Stimulated activated CD4-positive, alpha-beta T cell treated with anti-CD3 and anti-CD28 coated beads, TNF-alpha, amount 100 ng/mL, for 4 hours (primary cell): Measurements from ENCODE around the gene PSRC1.

ENCODE experiments used
- DNase-seq, 3 experiments: peaks; one replicate each; pipeline ENCODE4 v3.0.0-alpha.2; 2020; ENCODE audit warnings: low read depth in 3 of 3

The PSRC1 gene

DNA sequence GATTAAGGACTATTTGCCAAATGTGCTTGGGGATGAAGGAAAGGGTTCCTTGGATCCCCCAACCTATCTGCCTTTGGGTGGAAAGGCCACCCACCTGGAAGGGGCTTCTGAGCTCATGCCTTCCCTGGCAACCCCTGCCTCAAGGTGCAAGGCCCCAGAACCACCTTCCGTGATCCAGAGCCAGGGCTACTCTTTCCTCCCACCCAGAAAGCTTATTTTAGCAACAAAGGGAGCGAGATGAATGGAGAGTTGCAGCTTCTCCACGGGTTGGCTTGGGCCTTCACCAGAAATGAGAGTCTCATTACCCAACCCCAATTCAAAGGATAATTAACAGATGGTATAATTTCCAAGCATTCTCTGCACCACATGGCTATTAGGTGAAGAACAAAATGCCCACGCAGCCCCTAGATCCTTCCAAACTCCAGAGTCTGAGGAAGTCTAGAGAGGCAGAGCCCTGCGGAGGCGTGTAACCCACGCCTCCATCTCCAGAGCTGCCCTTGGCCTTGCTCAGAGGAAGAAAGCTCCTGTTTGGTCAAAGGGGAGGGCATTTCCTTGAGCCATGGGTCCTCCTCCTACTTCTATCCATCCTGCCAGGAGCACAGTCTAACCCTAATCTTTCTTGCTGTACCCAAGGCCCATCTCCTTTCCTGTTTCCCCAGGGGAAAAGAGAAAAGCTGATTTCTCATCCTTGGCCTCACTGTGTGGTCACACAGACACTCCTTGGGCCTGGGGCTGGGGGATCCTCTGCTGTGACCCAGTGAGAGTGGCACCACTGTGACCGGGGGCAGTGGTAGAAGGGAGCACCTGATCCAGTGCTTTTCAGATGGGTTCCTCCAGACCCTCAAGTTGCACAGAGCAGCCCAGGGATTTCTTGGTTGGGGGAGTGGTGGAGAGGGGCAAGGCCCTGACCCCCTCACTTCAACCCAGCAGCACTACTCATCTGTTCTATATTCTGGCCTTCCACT is 35.3 kb downstream of the PSRC1 start:
- no peak for DNase-seq

DNA sequence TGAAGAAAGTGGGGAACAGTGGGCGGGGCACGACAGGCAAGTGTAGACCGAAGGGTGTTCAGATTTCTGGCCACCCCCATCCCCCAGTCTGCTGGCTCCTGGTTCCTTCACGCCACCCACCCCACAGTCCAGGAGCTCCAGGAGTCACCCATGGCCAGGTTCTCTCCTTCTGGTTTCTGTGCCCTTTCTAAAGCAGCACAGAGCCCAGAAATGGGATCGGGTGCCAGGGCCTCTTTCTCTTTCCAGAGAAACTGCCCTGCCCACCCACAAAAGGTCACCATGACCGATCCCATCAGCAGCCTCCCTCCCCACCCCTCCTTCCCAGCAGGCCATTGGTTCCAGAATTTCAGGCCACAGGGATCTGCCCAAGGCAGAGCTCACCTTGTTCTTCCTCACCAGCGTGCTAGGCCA is 36.8 kb downstream of the PSRC1 start:
- DNase-seq: no peak

DNA sequence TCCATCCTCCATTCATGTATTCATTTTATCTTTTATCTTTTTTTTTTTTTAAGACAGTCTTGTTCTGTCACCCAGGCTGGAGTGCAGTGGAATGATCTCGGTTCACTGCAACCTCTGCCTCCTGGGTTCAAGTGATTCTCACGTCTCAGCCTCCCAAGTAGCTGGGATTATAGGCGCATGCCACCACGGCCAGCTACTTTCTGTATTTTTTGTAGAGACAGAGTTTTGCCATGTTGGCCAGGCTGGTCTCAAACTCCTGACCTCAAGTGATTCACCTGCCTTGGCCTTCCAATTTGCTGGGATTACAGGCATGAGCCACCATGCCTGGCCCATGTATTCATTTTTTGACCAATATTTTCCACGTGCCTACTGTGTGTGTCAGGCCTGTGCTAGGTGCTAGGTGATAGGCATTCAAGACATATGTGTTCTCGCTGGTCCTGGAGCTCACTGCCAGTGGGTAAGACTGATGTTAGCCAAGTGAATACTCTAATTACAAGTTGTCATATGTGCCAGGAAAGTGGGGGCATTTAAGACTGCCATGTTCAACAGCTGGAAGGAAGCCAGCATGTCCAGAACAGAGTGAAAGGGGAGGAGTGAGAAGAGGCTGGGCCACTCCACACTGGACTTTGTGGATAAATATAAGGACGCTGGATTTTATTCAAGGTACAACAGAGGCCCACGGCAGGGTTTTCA is 38.9 kb downstream of the PSRC1 start:
- DNase-seq: no peak

DNA sequence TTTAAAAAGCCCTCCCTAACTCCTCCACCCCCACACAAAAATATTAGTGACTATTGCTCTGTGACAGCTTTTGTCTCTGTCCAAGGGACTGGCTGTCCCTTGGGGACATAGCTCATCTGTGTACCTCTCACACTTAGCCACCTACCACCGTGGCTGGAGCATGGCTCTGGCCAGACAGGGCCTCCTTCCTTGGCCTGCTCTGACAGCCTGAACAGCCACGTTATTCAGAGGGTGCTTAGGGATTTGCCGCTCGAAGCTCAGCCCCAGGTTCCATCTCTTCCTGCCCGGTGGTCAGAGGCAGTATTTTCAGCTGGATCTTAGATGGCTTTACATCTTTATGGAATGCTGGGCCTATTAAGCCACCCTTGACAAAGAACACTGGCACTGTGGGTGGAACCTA is 39.7 kb downstream of the PSRC1 start:
- no peak for DNase-seq

DNA sequence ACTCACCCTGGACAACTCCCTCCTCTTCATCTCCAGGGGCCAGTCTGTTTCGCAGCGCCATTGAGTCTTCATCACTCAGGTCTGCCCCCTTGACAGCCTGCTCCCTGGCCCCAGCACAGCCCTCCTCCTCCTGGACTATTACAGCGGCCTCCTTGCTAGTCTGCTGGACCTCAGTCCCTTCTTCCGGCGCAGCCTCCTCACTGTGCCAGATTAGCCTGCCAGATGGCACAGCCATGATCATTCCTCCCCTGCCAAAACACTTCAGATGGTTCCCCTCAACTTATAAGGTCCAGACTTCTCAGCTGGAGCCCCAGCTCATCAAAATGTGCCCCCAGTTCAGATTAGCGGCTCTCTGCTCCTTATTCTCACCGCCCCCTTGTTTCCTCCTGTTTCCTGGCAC is 40.6 kb downstream of the PSRC1 start:
- no peak for DNase-seq

DNA sequence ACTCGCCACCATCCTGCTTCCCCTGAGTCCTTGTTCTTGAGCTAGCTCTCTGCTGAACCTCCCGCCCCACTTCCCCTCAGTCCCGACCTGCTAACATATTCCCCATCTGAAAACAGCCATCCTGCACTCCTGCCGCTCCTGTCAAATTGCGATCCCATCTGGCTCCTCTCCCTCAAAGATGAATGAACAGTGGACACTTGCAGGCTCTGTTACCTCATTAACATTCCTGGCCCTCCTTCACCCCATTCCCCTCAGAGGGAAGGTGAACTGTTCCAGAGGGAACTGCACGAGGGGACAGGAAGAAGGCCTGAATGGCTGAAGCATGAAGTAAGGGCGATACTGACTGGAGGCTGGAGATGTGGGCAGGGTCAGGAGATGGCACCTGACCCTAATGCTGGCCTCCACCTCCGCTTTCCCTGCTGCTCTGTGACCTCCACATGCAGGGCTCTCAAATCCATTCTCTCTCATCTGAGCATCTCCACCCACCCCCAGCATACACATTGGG is 41.1 kb downstream of the PSRC1 start:
- DNase-seq: no peak

DNA sequence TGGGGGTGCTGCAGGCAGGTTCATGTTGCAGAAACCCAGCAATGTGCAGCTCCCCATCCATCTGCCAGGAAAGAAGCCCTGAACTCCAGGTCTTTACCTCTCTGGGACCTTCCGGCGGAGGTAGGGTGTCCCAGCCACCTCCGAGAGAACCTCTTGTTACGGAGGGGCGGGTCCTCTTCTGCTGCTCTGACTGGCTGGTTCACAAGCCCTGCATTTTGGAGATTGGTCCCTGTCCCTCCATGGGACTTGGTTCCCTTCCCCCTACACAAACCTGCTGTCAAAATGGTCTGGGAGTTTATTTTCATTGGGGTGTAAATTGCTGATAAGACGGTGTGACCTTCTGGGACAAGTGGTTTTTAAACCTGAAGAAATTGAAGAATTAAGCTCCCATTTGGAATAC is 41.6 kb downstream of the PSRC1 start:
- DNase-seq: no peak

DNA sequence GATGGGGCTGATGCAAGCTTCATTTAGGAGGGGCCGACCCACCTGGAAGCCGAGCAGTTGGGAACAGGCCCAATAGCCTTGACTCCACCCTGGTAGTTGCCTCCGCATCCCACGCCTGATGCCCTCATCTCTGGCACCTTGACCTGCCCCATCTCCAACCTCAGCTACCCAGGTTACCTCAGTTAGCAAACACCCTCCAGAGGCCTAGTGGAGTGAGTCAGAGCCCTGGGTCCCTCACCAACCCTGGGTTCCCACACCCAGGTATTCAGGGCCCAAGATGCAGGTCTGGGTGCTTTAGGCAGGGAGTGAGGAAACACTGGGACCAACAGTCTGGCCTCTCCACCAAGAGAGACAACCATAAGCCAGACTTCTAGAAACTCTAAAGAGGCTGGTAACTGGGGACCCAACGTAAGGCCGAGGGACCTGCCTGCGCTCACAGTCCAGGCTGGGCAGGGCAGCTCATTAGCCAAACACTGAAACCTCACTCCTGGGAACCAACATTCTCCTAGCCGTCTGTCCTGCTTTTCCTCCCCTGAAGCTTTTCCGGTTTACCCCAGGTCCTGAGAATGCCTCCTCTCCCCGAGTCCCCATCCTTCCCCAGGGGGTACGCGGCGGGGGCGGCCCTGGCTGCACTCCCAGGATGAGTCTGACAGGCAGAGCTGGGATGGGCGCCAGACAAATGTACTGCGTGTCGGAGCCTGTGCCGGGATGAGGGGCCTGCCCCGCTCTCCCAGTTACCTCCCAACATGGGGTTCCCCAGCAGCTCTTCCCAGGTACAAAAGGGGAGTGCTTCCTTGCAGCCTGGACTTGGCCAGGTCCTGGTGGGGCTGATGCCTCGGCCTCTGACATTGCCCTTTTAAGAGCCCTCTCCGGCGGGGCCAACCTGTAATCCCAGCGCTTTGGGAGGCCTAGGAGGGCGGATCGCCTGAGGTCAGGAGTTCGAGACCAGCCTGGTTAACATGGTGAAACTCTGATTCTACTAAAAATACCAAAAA is 42.5 kb downstream of the PSRC1 start:
- no peak for DNase-seq

DNA sequence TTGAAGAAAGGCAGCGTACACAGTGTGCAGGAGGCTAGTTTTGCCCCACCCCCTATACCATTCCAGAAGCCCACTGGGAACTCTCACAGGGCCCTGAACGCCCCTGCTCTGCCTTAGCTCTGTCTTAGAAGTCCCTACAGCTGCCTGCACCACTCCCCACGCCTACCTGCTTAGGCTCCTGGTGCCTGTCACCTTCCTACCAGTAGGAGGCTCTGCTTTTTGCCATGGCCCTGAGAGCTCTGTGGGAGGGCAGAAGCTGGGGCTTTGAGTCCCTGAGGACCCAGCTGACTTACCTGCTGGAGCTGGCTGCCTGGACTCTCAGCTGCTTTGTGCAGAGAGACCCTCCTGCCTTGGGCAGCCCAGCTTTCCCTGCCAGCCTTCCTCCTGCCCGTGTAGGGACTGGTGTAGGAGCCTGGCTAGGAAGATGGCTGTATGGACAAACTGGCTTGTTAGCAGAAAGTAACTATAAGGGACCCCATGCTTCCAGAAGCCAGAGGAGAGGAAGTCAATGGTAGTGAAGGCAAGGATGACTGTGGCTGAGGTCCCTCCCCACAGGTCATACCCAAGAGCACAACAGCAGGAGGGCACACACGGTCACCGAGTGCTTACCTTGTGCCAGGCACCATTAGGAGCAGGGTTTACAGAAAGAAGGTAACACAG is 43.4 kb downstream of the PSRC1 start:
- DNase-seq: no peak

DNA sequence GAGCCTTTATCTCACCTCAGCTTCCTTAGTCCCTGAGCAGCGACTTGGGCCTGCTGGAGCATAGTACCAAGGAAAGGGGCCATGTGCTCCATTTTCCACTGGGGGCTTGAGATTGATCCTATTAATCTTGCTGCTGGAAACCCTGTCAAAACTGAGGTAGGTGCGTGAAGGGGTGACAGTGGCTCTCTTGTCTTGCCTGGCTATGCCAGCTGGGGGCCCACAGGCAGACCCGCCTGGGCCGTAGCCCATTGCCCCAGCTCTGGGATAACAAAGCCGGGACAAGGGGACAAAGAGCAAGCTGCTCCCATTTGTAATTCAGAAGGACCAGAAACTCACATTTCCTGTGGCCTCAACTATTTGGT is 43.9 kb downstream of the PSRC1 start:
- no peak for DNase-seq

DNA sequence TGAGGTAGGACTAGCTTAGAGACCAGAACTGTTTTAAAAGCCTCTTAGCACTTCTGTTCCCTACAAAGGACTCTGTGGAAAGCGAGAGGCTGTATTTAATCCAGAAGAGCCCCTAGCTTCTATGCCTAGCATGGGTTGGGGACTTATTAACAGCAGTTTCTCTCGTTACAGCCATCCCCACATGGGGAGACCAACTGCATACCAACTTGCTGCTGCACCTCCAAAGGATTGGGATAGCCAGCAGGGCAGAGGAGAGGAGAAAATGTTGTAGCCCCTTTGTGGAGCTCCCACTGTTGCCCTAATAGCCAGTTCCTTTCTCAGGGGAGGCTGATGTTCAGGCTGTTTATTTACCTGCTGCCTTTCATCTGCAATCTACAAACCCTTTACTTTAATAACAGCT is 44.6 kb downstream of the PSRC1 start:
- DNase-seq: no peak

DNA sequence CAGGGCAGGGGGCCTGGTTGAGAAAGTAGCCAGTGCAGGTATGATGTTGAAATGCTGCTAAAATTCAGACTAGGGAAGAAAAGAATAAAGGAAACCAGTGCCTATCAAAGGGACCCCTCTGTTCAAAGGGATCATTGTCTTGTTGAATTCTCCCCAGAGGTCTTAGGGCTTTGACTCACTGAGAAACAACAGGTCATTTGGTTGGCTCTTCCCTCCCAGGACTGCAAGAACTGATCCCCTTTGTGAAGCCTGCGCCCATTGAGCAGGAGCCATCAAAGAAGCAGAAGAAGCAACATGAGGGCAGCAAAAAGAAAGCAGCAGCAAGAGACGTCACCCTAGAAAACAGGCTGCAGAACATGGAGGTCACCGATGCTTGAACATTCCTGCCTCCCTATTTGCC is 45.4 kb downstream of the PSRC1 start:
- DNase-seq: no peak

DNA sequence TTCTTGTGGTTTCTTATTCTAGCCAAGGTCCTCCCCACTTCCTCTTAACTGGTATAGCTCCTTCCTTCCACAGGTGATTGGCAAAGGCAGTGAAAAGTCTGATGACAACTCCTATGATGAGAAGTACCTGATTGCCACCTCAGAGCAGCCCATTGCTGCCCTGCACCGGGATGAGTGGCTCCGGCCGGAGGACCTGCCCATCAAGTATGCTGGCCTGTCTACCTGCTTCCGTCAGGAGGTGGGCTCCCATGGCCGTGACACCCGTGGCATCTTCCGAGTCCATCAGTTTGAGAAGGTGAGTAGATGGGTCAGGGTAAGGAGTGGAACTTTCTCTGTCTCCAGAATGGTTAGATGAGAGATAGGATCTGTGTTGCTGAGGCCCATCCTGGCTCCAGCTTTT is 47.8 kb downstream of the PSRC1 start:
- DNase-seq: no peak

DNA sequence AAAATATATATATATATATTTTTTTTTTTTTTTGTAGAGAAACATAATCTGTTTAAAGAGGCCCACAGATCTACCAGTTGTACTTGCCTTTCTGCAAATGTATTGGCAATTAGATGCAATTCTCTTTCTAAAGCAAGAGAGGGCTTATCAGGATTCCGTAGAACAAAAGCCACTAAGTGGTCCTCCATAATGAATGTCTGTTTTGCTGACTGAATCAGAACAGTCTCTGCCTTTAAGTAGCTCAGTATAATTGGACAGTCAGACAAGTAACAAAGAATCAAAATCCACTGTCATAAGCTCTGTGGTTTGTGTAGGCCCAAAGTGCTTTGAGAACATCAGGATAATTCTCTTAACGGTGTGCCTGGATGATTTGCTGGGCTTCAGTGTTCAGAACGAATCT is 51.9 kb downstream of the PSRC1 start:
- no peak for DNase-seq
